Suprapubic skin (tissue), 4 donors: Measurements from ENCODE around the gene SMIM10L1. TPM values are rescaled to one million over a fixed set of nuclear protein-coding genes. Genes with fewer than 3 reads are reported as not detected.

Experiments
- DNase-seq, 2 donors: peaks; one replicate each; pipeline ENCODE4 v3.0.0-alpha.2; 2019; ENCODE audit warnings: low spot score in 2 of 2
- H3K27ac ChIP-seq: fragments of 200-600 bp; sonication (generic); one replicate; pipeline ENCODE4 v1.5.1; 2019
- H3K27me3 ChIP-seq: fragments of 200-600 bp; sonication (generic); one replicate; pipeline ENCODE4 v1.5.1; 2019
- H3K36me3 ChIP-seq: fragments of 200-600 bp; sonication (generic); one replicate; pipeline ENCODE4 v1.5.1; 2019
- H3K4me1 ChIP-seq: fragments of 200-600 bp; sonication (generic); one replicate; pipeline ENCODE4 v1.5.1; 2019
- H3K4me3 ChIP-seq: fragments of 200-600 bp; sonication (generic); one replicate; pipeline ENCODE4 v1.5.1; 2019; ENCODE audit warnings: mild to moderate bottlenecking
- H3K9me3 ChIP-seq: fragments of 200-600 bp; sonication (generic); one replicate; pipeline ENCODE4 v1.5.1; 2019
- EP300 ChIP-seq: sonication (generic); formaldehyde crosslinking; IDR thresholded peaks from one replicate; pipeline ENCODE4 v1.6.1; 2017; ENCODE audit warnings: antibody characterized with exemption
- POLR2A ChIP-seq, 2 donors: fragments of 450-650 bp; IDR thresholded peaks; one replicate each; pipeline ENCODE4 v1.6.1; 2017; ENCODE audit warnings: antibody characterized with exemption in 2 of 2, mild to moderate bottlenecking in 2 of 2, moderate library complexity in 2 of 2
- POLR2AphosphoS5 ChIP-seq, 3 donors: sonication (generic); formaldehyde crosslinking; IDR thresholded peaks; one replicate each; pipeline ENCODE4 v1.6.1; 2017; ENCODE audit warnings: antibody characterized with exemption in 3 of 3
- WGBS: methylation state at CpG from one replicate; pipeline ENCODE4 v1.1.5; 2018; 5-methylcytosine and 5-hydroxymethylcytosine counted together
- total RNA-seq, 4 donors: library from RNA; depleted of rRNA; stranded (reverse); fragments of >200 nt; gene quantifications; one replicate each; pipeline ENCODE4 v1.1.0, GENCODE V29; 2016
- TF ChIP-seq, protein P1 (sequence below), 2 donors: fragments of 200-600 bp in 1 of 2; fragments of 450-650 bp in 1 of 2; sonication (generic) in 1 of 2; IDR thresholded peaks; one replicate each; pipeline ENCODE4 v1.5.1; 2016 to 2019; ENCODE audit warnings: antibody characterized with exemption in 2 of 2, mild to moderate bottlenecking in 1 of 2, moderate library complexity in 1 of 2

Gene SMIM10L1
- total RNA-seq, 4 donors from 2014 or later, result 2.8 to 7.0 (median 4.1) TPM

DNA sequence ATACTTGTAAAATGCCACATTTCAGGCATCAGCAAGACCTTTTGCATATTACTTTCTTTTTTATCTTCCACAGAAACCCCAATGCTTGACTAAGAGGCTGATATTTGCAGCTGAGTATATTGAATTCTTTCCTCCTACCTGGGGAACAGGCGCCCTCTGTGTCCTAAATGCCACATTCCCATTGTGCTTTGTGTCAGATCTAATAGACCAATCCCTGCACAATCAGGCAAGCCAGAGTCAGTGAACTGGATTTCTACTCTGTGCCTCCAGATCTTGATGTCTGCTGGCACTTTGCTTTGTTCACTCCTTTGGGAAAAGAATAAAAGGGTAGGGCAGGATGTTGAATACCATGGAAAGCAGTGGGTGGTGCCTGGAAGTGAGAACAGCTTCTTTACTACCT, 38.1 kb downstream of the SMIM10L1 start:
- Histone ChIP-seq H3K4me1 (no peaks in the 10 kb centered on the region), H3K36me3 (no peaks in the 10 kb centered on the region), H3K4me3 (no peak overlapping the region), H3K27me3 (no peaks in the 10 kb centered on the region), H3K9me3 (no peaks in the 10 kb centered on the region), H3K27ac (no peak overlapping the region)
- WGBS, result 70% methylated on average over 1 of the region's 1 CpG
- no peak for DNase-seq
- TF ChIP-seq POLR2A (IDR thresholded peaks at IDR 0.05) (no peak), EP300 (no peak), POLR2AphosphoS5 (IDR thresholded peaks at IDR 0.05) (no peak)
- TF ChIP-seq, protein P1, sequence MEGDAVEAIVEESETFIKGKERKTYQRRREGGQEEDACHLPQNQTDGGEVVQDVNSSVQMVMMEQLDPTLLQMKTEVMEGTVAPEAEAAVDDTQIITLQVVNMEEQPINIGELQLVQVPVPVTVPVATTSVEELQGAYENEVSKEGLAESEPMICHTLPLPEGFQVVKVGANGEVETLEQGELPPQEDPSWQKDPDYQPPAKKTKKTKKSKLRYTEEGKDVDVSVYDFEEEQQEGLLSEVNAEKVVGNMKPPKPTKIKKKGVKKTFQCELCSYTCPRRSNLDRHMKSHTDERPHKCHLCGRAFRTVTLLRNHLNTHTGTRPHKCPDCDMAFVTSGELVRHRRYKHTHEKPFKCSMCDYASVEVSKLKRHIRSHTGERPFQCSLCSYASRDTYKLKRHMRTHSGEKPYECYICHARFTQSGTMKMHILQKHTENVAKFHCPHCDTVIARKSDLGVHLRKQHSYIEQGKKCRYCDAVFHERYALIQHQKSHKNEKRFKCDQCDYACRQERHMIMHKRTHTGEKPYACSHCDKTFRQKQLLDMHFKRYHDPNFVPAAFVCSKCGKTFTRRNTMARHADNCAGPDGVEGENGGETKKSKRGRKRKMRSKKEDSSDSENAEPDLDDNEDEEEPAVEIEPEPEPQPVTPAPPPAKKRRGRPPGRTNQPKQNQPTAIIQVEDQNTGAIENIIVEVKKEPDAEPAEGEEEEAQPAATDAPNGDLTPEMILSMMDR (IDR thresholded peaks at IDR 0.05), result no peak

Other genes with a start within 250 kb of the SMIM10L1 start
- 1 to 10 TPM in 1 of 4 donors, not detected in 3; 2.1 TPM for gene PRH2, start 242.0 kb upstream of the SMIM10L1 start, total RNA-seq
- 1 to 10 TPM in 2 of 4 donors, under 1 TPM in 2; 0.23 to 3.5 (median 1.7) TPM for gene TAS2R14, start 231.9 kb upstream of the SMIM10L1 start, total RNA-seq
- 1 to 10 TPM in 1 of 4 donors, under 1 TPM in 1, not detected in 2; 0.89 to 4.8 TPM for gene TAS2R50, start 184.3 kb upstream of the SMIM10L1 start, total RNA-seq
- 1 to 10 TPM in 3 of 4 donors, not detected in 1; 1.0 to 4.1 (median 2.6) TPM for gene TAS2R20, start 172.9 kb upstream of the SMIM10L1 start, total RNA-seq
- gene TAS2R19, start 148.6 kb upstream of the SMIM10L1 start, total RNA-seq, result 1 to 10 TPM in 2 of 4 donors, not detected in 2; 2.5 to 9.3 TPM
- 1 to 10 TPM in 2 of 4 donors, under 1 TPM in 1, not detected in 1; 0.55 to 8.3 (median 3.5) TPM for gene TAS2R31, start 139.8 kb upstream of the SMIM10L1 start, total RNA-seq
- gene TAS2R46, start 108.9 kb upstream of the SMIM10L1 start, total RNA-seq, result 1 to 10 TPM in 3 of 4 donors, not detected in 1; 1.2 to 8.9 (median 2.0) TPM
- 1 to 10 TPM in 2 of 4 donors, under 1 TPM in 1, not detected in 1; 0.89 to 4.9 (median 4.7) TPM for gene TAS2R43, start 78.9 kb upstream of the SMIM10L1 start, total RNA-seq
- 10 to 100 TPM in 1 of 4 donors, 1 to 10 TPM in 3; 1.6 to 11.3 (median 4.1) TPM for gene TAS2R30, start 36.5 kb upstream of the SMIM10L1 start, total RNA-seq
- gene TAS2R42, start 15.7 kb downstream of the SMIM10L1 start, total RNA-seq, result not detected
- under 1 TPM in 1 of 4 donors, not detected in 3; 0.81 TPM for gene PRB3, start 98.5 kb downstream of the SMIM10L1 start, total RNA-seq
- not detected for gene PRB4, start 139.2 kb downstream of the SMIM10L1 start, total RNA-seq
- gene PRB2, start 224.4 kb downstream of the SMIM10L1 start, total RNA-seq, result not detected